K562 (cell line): ENCODE data around the gene SCGB1D4. TPM values are rescaled to one million over a fixed set of nuclear protein-coding genes. Genes with fewer than 3 reads are reported as not detected.

ENCODE experiments used
- ATAC-seq: fragments of 200-7000 bp; cut with Tn5 transposase; 3 replicates; pipeline ENCODE4 v1.9.1; 2020; ENCODE audit warnings: moderate library complexity
- BruUV-seq: library from RNA; stranded (reverse); fragments of 400-500 nt; replicated peaks from 2 replicates; lab custom pipeline; 2021; lab: Mats Ljungman, UMichigan
- CTCF ChIA-PET: fragments of 300-600 bp; formaldehyde crosslinking; extraction: SDS; loops from one replicate; lab custom pipeline; 2021; ENCODE audit warnings: low intra/inter-chr PET ratio; lab: Yijun Ruan, JAX
- POLR2A ChIA-PET: fragments of 300-600, 350-650 bp; sonication (Branson Sonifier 250); formaldehyde crosslinking; extraction: SDS; loops from one replicate; lab custom pipeline; 2021; ENCODE audit warnings: antibody characterized with exemption, inconsistent platforms; lab: Yijun Ruan, JAX
- DNase-seq, 4 experiments: peaks; one replicate each; pipeline versions ENCODE4 v3.0.0 to v3.0.0-alpha.2; 2011 to 2018; ENCODE audit warnings: low spot score in 3 of 4, mixed read lengths in 3 of 4; ENCODE audit errors: extremely low read depth in 1 of 4
- FAIRE-seq: peaks from 2 replicates; lab custom pipeline; 2011; peaks lifted over from hg19 to GRCh38; lab: Jason Lieb, UNC
- H2AFZ ChIP-seq: 2 replicates; pipeline ENCODE4 v1.6.0; 2011; ENCODE audit warnings: low read depth, low read length, control low read depth, inconsistent platforms
- H3K27ac ChIP-seq: fragments of 200-600 bp; 3 replicates; pipeline ENCODE4 v1.8.0; 2011; ENCODE audit warnings: low read depth, mild to moderate bottlenecking, control low read depth, inconsistent platforms, low read length, moderate library complexity, mixed read lengths; ENCODE audit errors: extremely low read depth
- H3K27me3 ChIP-seq, 2 experiments: fragments of 300-600 bp in 1 of 2; 2 replicates in 1 of 2; 3 replicates in 1 of 2; pipeline versions ENCODE4 v1.6.0 to v1.8.0; 2011; ENCODE audit warnings: inconsistent platforms in 2 of 2, low read length in 2 of 2, mild to moderate bottlenecking in 1 of 2, mixed read lengths in 1 of 2, moderate library complexity in 1 of 2; ENCODE audit not compliant: control insufficient read depth in 2 of 2, insufficient read depth in 2 of 2
- H3K36me3 ChIP-seq: fragments of 300-600 bp; 3 replicates; pipeline ENCODE4 v1.8.0; 2011; ENCODE audit warnings: mild to moderate bottlenecking, low read length, inconsistent platforms; ENCODE audit not compliant: control insufficient read depth, insufficient read depth
- H3K4me1 ChIP-seq, 2 experiments: fragments of 200-600 bp in 1 of 2; replicated peaks in 1 of 2; 2 replicates in 1 of 2; 3 replicates in 1 of 2; pipeline versions ENCODE4 v1.5.1 to v1.8.0; 2011; ENCODE audit warnings: inconsistent platforms in 2 of 2, low read length in 2 of 2, mild to moderate bottlenecking in 1 of 2, mixed read lengths in 1 of 2, moderate library complexity in 1 of 2; ENCODE audit not compliant: control insufficient read depth in 2 of 2, insufficient read depth in 2 of 2
- H3K4me2 ChIP-seq: 2 replicates; pipeline ENCODE4 v1.6.1; 2011; ENCODE audit warnings: low read length, control low read depth, inconsistent platforms, mixed read lengths; ENCODE audit not compliant: insufficient read depth
- H3K4me3 ChIP-seq: fragments of 200-600 bp; sonication (generic), shearing (Covaris generic); 2 replicates; pipeline ENCODE4 v1.5.1; 2016; ENCODE audit warnings: control low read depth, inconsistent platforms
- H3K79me2 ChIP-seq: fragments of 200-600 bp; 3 replicates; pipeline ENCODE4 v1.8.0; 2011; ENCODE audit warnings: low read length, inconsistent platforms; ENCODE audit not compliant: control insufficient read depth, insufficient read depth
- H3K9ac ChIP-seq, 2 experiments: 2 replicates each; pipeline versions ENCODE4 v1.6.0 to v1.6.1; 2011; ENCODE audit warnings: low read depth in 2 of 2, low read length in 2 of 2, control low read depth in 1 of 2, inconsistent platforms in 1 of 2, mild to moderate bottlenecking in 1 of 2, mixed read lengths in 1 of 2; ENCODE audit not compliant: insufficient read depth in 1 of 2
- H3K9me1 ChIP-seq: one replicate; pipeline ENCODE4 v1.6.0; 2011; ENCODE audit warnings: inconsistent platforms, mild to moderate bottlenecking, low read length, moderate library complexity; ENCODE audit not compliant: control insufficient read depth, insufficient read depth
- H3K9me3 ChIP-seq: replicated peaks from 2 replicates; pipeline ENCODE4 v1.5.1; 2011; ENCODE audit warnings: low read depth, low read length, inconsistent platforms; ENCODE audit not compliant: control insufficient read depth, insufficient read depth
- H4K20me1 ChIP-seq: replicated peaks from 2 replicates; pipeline ENCODE4 v1.6.1; 2011; ENCODE audit warnings: low read length, inconsistent platforms, mixed read lengths; ENCODE audit not compliant: control insufficient read depth, insufficient read depth
- NBN ChIP-seq: fragments of 450-650 bp; IDR thresholded peaks from 2 replicates; pipeline ENCODE4 v1.6.1; 2016; ENCODE audit warnings: low read depth, mild to moderate bottlenecking
- NR4A1 ChIP-seq, 2 experiments: fragments of 250-450 bp in 1 of 2; fragments of 450-650 bp in 1 of 2; sonication (Bioruptor Pico) in 1 of 2; IDR thresholded peaks; 2 replicates each; pipeline versions ENCODE4 v1.4.0 to v1.6.1; 2016 to 2020; ENCODE audit warnings: mild to moderate bottlenecking in 2 of 2, missing compliant biosample characterization in 1 of 2, missing genetic modification characterization in 1 of 2, moderate library complexity in 1 of 2
- PHF20 ChIP-seq: fragments of 450-650 bp; IDR thresholded peaks from 2 replicates; pipeline ENCODE4 v1.6.1; 2018; ENCODE audit not compliant: partially characterized antibody
- PHF21A ChIP-seq: fragments of 450-650 bp; IDR thresholded peaks from 2 replicates; pipeline ENCODE4 v1.6.1; 2017; ENCODE audit warnings: low read depth, borderline replicate concordance
- RCOR1 ChIP-seq, 2 experiments: IDR thresholded peaks; 2 replicates each; pipeline ENCODE4 v1.6.1; 2012; ENCODE audit warnings: low read depth in 2 of 2, low read length in 2 of 2, borderline replicate concordance in 1 of 2, improper control_type of control experiment in 1 of 2
- RFX7 ChIP-seq: fragments of 250-450 bp; sonication (Bioruptor Pico); IDR thresholded peaks from 2 replicates; pipeline ENCODE4 v1.5.1; 2021; ENCODE audit warnings: mild to moderate bottlenecking
- TEAD4 ChIP-seq, 2 experiments: sonication (generic) in 1 of 2; formaldehyde crosslinking in 1 of 2; IDR thresholded peaks; 2 replicates each; pipeline versions ENCODE4 v1.6.1 to v1.8.0; 2012 to 2022; ENCODE audit warnings: borderline replicate concordance in 1 of 2, inconsistent platforms in 1 of 2, low read length in 1 of 2, mild to moderate bottlenecking in 1 of 2, missing genetic modification reagents in 1 of 2
- XRCC4 ChIP-seq: IDR thresholded peaks from one replicate; pipeline ENCODE4 v1.6.1; 2011; ENCODE audit not compliant: insufficient read depth, insufficient read length; ENCODE audit errors: extremely low read depth
- ZNF140 ChIP-seq: fragments of 250-450 bp; sonication (Bioruptor Pico); IDR thresholded peaks from 2 replicates; pipeline ENCODE4 v1.8.0; 2021; ENCODE audit warnings: moderate library complexity, mild to moderate bottlenecking, inconsistent platforms
- WGBS: fragments of 100-300 bp; shearing (Covaris generic); methylation state at CpG from one replicate; pipeline ENCODE4 v1.1.6; 2016; ENCODE audit warnings: low coverage, mixed read lengths; ENCODE audit not compliant: insufficient coverage; ENCODE audit errors: missing lambda C conversion rate; 5-methylcytosine and 5-hydroxymethylcytosine counted together
- in situ Hi-C: fragments of 300-500 bp; cut with MboI; formaldehyde crosslinking; loops from 4 replicates; pipeline ENCODE4 v1.15.0; 2018; ENCODE audit warnings: inconsistent platforms, mixed read lengths
- intact Hi-C: fragments of 100-400 bp; cut with micrococcal nuclease; formaldehyde crosslinking; loops from 2 replicates; pipeline ENCODE4 v1.14.2; 2022
- polyA plus RNA-seq, 8 experiments: library from polyadenylated mRNA; depleted of rRNA in 4 of 8; stranded (reverse) in 5 of 8; unstranded in 3 of 8; fragments of >200 nt; fragmentation: Nextera tagmentation in 2 of 8; fragmentation: Illumina TruSeq in 1 of 8; extraction: Ambion mirVana in 2 of 8; extraction: Trizol in 1 of 8; gene quantifications; 2 replicates each; pipeline versions ENCODE4 v1.2.1 to v1.2.3, GENCODE V29; 2011 to 2014; ENCODE audit warnings: inconsistent platforms in 1 of 8, missing spikeins in 1 of 8
- total RNA-seq, 7 experiments: library from RNA; depleted of rRNA in 6 of 7; stranded (reverse); fragments of >200 nt in 6 of 7; fragmentation: Illumina TruSeq in 2 of 7; extraction: Trizol in 2 of 7; gene quantifications; 2 replicates each; pipeline versions ENCODE4 v1.2.1 to v1.2.3, GENCODE V29; 2011 to 2021; ENCODE audit warnings: low replicate concordance in 1 of 7
- TF ChIP-seq, protein P1 (sequence below): fragments of 450-650 bp; IDR thresholded peaks from 2 replicates; pipeline ENCODE4 v1.6.1; 2016; ENCODE audit warnings: mild to moderate bottlenecking
- TF ChIP-seq, protein P2 (sequence below): fragments of 450-650 bp; IDR thresholded peaks from 2 replicates; pipeline ENCODE4 v1.6.1; 2016; ENCODE audit warnings: low read depth

SCGB1D4 gene
- total and polyA plus RNA-seq, 9 of the 15 experiments (the other 6 are each of a cell fraction or from before 2014, with no cell fraction given) = not detected

DNA sequence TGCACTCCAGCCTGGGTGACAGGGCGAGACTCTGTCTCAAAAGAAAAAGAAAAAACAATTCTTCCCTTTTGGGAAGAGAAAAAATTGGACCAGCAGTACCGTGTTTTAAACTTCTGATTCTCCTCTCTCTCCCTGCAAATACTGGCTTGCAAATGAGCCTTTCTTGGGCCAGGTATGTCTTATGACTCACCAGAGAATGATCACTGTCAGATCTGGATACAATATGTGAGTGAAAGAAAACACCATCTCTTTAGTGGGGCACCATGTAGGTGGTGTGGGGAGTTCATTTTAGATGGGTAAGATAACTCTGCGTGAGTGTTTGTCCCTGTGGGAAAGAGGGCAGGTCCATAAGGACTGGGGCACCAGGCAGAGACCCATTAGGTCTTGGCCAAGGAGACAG, 31.3 kb downstream of the SCGB1D4 start (continued):
- TF ChIP-seq, protein P1, sequence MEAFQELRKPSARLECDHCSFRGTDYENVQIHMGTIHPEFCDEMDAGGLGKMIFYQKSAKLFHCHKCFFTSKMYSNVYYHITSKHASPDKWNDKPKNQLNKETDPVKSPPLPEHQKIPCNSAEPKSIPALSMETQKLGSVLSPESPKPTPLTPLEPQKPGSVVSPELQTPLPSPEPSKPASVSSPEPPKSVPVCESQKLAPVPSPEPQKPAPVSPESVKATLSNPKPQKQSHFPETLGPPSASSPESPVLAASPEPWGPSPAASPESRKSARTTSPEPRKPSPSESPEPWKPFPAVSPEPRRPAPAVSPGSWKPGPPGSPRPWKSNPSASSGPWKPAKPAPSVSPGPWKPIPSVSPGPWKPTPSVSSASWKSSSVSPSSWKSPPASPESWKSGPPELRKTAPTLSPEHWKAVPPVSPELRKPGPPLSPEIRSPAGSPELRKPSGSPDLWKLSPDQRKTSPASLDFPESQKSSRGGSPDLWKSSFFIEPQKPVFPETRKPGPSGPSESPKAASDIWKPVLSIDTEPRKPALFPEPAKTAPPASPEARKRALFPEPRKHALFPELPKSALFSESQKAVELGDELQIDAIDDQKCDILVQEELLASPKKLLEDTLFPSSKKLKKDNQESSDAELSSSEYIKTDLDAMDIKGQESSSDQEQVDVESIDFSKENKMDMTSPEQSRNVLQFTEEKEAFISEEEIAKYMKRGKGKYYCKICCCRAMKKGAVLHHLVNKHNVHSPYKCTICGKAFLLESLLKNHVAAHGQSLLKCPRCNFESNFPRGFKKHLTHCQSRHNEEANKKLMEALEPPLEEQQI = no peak
- no peak for TF ChIP-seq XRCC4
- TF ChIP-seq, all 486 proteins: peak for 0

DNA sequence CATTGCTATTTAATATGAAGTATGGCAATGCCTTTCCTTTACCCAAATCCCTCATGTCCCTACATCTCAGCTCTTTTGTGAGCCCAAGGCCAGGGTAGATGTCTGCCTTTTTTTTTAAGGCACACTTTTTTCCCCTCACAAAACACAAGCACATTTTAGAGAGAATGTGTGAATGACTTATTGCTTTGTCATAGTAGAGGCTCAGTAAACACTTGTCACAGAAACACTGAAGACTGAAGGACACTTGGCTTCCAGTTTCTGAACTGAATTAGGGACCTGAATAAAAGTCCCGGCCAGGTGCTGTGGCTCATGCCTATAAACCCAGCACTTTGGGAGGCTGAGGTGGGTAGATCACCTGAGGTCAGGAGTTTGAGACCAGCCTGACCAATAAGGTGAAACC, 31.8 kb downstream of the SCGB1D4 start:
- Histone ChIP-seq H3K9ac (no peak overlapping the region), H3K9me3 (no peaks in the 10 kb centered on the region), H3K79me2 (no peaks in the 10 kb centered on the region), H3K4me3 (no peak overlapping the region), H3K36me3 (no peaks in the 10 kb centered on the region), H3K9me1 (no peaks in the 10 kb centered on the region), H4K20me1 (no peaks in the 10 kb centered on the region), H2AFZ (no peak overlapping the region), H3K27me3 (peaks cover 25 to 43% of the 10 kb centered on the region in 2 experiments; a peak in 4 of 5 replicates), H3K27ac (no peak overlapping the region), H3K4me2 (no peak overlapping the region), H3K4me1 (no peaks in the 10 kb centered on the region)
- BruUV-seq = no TSS peak
- POLR2A ChIA-PET = no interaction called here
- intact Hi-C loops = no loop called here
- FAIRE-seq (no peak), DNase-seq (no peak), ATAC-seq (no peak)
- CTCF ChIA-PET = no interaction called here
- in situ Hi-C loops = no loop called here
- WGBS = 0% methylated on average over 1 of the region's 1 CpG
- TF ChIP-seq NR4A1 (CRISPR knock-in tag; IDR thresholded peaks at IDR 0.05) (no peak), NR4A1 (tag; IDR thresholded peaks at IDR 0.05) (no peak), ZNF140 (CRISPR knock-in tag) (no peak), RFX7 (CRISPR knock-in tag) (no peak), PHF21A (no peak), TEAD4 (IDR thresholded peaks at IDR 0.05; ENCODE audit: low read length) (no peak), TEAD4 (CRISPR knock-in tag; IDR thresholded peaks at IDR 0.05; ENCODE audit: borderline replicate concordance) (no peak), RCOR1 (IDR thresholded peaks at IDR 0.05; ENCODE audit: borderline replicate concordance in 1 of 2, low read depth in 2 of 2, low read length in 2 of 2) (no peak), NBN (no peak), PHF20 (no peak)
- TF ChIP-seq, protein P2, sequence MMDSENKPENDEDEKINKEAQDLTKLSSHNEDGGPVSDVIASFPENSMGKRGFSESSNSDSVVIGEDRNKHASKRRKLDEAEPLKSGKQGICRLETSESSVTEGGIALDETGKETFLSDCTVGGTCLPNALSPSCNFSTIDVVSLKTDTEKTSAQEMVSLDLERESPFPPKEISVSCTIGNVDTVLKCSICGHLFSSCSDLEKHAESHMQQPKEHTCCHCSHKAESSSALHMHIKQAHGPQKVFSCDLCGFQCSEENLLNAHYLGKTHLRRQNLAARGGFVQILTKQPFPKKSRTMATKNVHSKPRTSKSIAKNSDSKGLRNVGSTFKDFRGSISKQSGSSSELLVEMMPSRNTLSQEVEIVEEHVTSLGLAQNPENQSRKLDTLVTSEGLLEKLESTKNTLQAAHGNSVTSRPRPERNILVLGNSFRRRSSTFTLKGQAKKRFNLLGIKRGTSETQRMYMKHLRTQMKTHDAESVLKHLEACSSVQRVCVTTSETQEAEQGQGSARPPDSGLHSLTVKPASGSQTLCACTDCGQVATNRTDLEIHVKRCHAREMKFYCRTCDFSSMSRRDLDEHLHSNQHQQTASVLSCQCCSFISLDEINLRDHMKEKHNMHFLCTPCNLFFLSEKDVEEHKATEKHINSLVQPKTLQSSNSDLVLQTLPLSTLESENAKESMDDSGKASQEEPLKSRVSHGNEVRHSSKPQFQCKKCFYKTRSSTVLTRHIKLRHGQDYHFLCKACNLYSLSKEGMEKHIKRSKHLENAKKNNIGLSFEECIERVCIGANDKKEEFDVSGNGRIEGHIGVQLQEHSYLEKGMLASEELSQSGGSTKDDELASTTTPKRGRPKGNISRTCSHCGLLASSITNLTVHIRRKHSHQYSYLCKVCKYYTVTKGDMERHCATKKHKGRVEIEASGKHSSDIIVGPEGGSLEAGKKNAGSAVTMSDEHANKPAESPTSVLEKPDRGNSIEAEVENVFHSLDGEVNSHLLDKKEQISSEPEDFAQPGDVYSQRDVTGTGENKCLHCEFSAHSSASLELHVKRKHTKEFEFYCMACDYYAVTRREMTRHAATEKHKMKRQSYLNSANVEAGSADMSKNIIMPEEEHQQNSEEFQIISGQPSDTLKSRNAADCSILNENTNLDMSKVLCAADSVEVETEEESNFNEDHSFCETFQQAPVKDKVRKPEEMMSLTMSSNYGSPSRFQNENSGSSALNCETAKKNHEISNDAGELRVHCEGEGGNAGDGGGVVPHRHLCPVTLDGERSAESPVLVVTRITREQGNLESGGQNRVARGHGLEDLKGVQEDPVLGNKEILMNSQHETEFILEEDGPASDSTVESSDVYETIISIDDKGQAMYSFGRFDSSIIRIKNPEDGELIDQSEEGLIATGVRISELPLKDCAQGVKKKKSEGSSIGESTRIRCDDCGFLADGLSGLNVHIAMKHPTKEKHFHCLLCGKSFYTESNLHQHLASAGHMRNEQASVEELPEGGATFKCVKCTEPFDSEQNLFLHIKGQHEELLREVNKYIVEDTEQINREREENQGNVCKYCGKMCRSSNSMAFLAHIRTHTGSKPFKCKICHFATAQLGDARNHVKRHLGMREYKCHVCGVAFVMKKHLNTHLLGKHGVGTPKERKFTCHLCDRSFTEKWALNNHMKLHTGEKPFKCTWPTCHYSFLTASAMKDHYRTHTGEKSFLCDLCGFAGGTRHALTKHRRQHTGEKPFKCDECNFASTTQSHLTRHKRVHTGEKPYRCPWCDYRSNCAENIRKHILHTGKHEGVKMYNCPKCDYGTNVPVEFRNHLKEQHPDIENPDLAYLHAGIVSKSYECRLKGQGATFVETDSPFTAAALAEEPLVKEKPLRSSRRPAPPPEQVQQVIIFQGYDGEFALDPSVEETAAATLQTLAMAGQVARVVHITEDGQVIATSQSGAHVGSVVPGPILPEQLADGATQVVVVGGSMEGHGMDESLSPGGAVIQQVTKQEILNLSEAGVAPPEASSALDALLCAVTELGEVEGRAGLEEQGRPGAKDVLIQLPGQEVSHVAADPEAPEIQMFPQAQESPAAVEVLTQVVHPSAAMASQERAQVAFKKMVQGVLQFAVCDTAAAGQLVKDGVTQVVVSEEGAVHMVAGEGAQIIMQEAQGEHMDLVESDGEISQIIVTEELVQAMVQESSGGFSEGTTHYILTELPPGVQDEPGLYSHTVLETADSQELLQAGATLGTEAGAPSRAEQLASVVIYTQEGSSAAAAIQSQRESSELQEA = no peak
